Heart left ventricle (tissue), 16 donors: ENCODE results near the gene BCAS4. TPM values are rescaled to one million over a fixed set of nuclear protein-coding genes. Genes with fewer than 3 reads are reported as not detected.

ENCODE experiments used
- ATAC-seq, 4 donors: fragments of 200-7000 bp; cut with Tn5 transposase; one replicate each; pipeline ENCODE4 v1.9.1; 2020 to 2022; ENCODE audit warnings: moderate library complexity in 4 of 4, mild to moderate bottlenecking in 3 of 4, moderate number of reproducible peaks in 1 of 4
- DNase-seq, 5 donors: peaks; one replicate each; pipeline ENCODE4 v3.0.0-alpha.2; 2020
- H3K27ac ChIP-seq, 12 donors: fragments of 200-600 bp; sonication (generic) in 4 of 12; one replicate each; pipeline versions ENCODE4 v1.5.0 to v1.8.0; 2016 to 2022; ENCODE audit warnings: mild to moderate bottlenecking in 2 of 12
- H3K27me3 ChIP-seq, 9 donors: fragments of 200-600 bp; sonication (generic) in 2 of 9; one replicate each; pipeline versions ENCODE4 v1.5.1 to v1.8.0; 2016 to 2022; ENCODE audit warnings: mild to moderate bottlenecking in 3 of 9
- H3K36me3 ChIP-seq, 9 donors: fragments of 200-600 bp; sonication (generic) in 2 of 9; one replicate each; pipeline versions ENCODE4 v1.5.0 to v1.8.0; 2018 to 2022; ENCODE audit warnings: mild to moderate bottlenecking in 2 of 9
- H3K4me1 ChIP-seq, 12 donors: fragments of 200-600 bp; sonication (generic) in 4 of 12; one replicate each; pipeline versions ENCODE4 v1.5.0 to v1.8.0; 2016 to 2022; ENCODE audit warnings: mild to moderate bottlenecking in 3 of 12
- H3K4me3 ChIP-seq, 12 donors: fragments of 200-600 bp; sonication (generic) in 4 of 12; one replicate each; pipeline versions ENCODE4 v1.5.0 to v1.8.0; 2017 to 2022; ENCODE audit warnings: mild to moderate bottlenecking in 9 of 12, moderate library complexity in 4 of 12
- H3K9me3 ChIP-seq, 12 donors: fragments of 200-600 bp; sonication (generic) in 4 of 12; one replicate each; pipeline versions ENCODE4 v1.5.0 to v1.8.0; 2016 to 2022; ENCODE audit warnings: mild to moderate bottlenecking in 1 of 12
- POLR2A ChIP-seq, 2 donors: fragments of 450-650 bp; IDR thresholded peaks; one replicate each; pipeline ENCODE4 v1.6.1; 2017; ENCODE audit warnings: antibody characterized with exemption in 2 of 2, mild to moderate bottlenecking in 2 of 2, moderate library complexity in 2 of 2
- WGBS, 4 donors: extraction: QIAGEN DNeasy Blood & Tissue Kit in 2 of 4; methylation state at CpG; one replicate each; pipeline versions ENCODE4 v1.1.5 to v1.1.7; 2013 to 2018; 5-methylcytosine and 5-hydroxymethylcytosine counted together
- intact Hi-C, 10 donors: fragments of 100-400 bp; cut with DNase I; formaldehyde crosslinking; loops; one replicate each; pipeline versions ENCODE4 v1.11.1 to v1.14.2; 2022
- polyA plus RNA-seq, 2 donors: library from polyadenylated mRNA; stranded (reverse); fragments of 200-250 nt; gene quantifications; one replicate each; pipeline ENCODE4 v1.2.3, GENCODE V29; 2013
- total RNA-seq, 9 donors: library from RNA; depleted of rRNA in 2 of 9; stranded (reverse); fragments of >200 nt in 2 of 9; fragmentation: NEBNext Ultra II Directional in 3 of 9; extraction: Animal tissue kit (Norgen Biotek cat#: 25700) in 3 of 9; gene quantifications; one replicate each; pipeline versions ENCODE4 v1.1.0 to v1.2.4, GENCODE V29; 2016 to 2023
- TF ChIP-seq, protein P1 (sequence below), 12 donors: fragments of 200-600 bp; sonication (generic) in 4 of 12; IDR thresholded peaks; one replicate each; pipeline versions ENCODE4 v1.5.0 to v1.8.0; 2018 to 2022; ENCODE audit warnings: antibody characterized with exemption in 12 of 12, mild to moderate bottlenecking in 5 of 12
- donor health status: ischemic (EF 13 %, LVEDD 7.1; RV severe dilation, severe dysfunction).
- donor health status: healthy with polysubstance abuse.
- donor health status: DM: no; HTN: yes; CAD: no.
- donor health status: DM: no; HTN: no; CAD: no.
- donor health status: ischemic (EF 25% LVEDD 6.9; RV normal size, moderate dysfunction).
- donor health status: ischemic (EF 25% LVEDD 5.7; RV mildly dilated, moderate dysfunction).
- donor health status: healthy.
- donor health status: DM: yes; HTN: yes; CAD: no.
- donor health status: ischemic (EF 35%, LVEDD 5.7; RV mildly dilated, moderate dysfunction).
- donor health status: nonischemic (EF 11% LVEDD 7.7; RV severe dilation, severe dysfunction).
- donor health status: DM: yes; HTN: yes; CAD: no.
- donor health status: PGD.
- donor health status: ischemic (EF 29% LVEDD 5.4; RV normal size, mild dysfunction).
- donor health status: nonischemic (EF 23%, LVEDD 6.1; RV moderate dilation, normal function).

BCAS4 gene
- total and polyA plus RNA-seq, 11 donors, result 0.78 to 5.1 (median 2.0) TPM

DNA sequence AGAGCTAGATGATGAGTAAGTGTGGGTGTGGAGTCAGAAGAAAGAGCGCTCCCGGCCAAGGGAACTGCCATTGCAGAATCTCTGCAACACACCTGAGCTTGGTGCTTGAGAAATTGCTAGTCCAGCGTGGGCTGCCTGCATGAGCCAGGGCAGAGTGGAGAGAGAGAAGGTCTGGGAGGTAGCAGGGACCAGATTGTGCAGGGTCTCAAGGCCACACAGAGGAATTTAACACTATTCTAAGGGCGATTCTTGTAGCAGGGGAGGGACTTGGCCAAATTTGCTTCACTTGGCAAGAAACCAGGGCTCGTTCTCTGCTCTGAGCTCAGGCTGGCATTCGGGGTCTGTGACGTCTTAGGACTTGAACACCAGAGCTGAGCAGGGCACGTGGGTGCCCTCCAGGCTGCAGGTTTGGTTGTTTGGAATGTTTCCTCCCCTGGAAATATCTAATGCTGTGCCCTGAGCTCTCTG, 53.5 kb downstream of the BCAS4 start:
- TF ChIP-seq, protein P1, sequence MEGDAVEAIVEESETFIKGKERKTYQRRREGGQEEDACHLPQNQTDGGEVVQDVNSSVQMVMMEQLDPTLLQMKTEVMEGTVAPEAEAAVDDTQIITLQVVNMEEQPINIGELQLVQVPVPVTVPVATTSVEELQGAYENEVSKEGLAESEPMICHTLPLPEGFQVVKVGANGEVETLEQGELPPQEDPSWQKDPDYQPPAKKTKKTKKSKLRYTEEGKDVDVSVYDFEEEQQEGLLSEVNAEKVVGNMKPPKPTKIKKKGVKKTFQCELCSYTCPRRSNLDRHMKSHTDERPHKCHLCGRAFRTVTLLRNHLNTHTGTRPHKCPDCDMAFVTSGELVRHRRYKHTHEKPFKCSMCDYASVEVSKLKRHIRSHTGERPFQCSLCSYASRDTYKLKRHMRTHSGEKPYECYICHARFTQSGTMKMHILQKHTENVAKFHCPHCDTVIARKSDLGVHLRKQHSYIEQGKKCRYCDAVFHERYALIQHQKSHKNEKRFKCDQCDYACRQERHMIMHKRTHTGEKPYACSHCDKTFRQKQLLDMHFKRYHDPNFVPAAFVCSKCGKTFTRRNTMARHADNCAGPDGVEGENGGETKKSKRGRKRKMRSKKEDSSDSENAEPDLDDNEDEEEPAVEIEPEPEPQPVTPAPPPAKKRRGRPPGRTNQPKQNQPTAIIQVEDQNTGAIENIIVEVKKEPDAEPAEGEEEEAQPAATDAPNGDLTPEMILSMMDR (IDR thresholded peaks at IDR 0.05), result no peak
- TF ChIP-seq POLR2A (IDR thresholded peaks at IDR 0.05), result no peak
- ATAC-seq, result peak; percentile 66 to 86 (median 82)
- DNase-seq, result peak in 4 of 5 donors; percentile 22 to 48 (median 34)
- Histone ChIP-seq H3K9me3 (no peaks in the 10 kb centered on the region), H3K4me3 (peak overlapping the region in 3 of 12 donors; percentile 17 to 37 (median 25)), H3K36me3 (no peaks in the 10 kb centered on the region), H3K27me3 (no peaks in the 10 kb centered on the region), H3K27ac (peak overlapping the region in 1 of 12 donors; percentile 14), H3K4me1 (peaks cover 0 to 14% (median 11%) of the 10 kb centered on the region in 12 donors)
- 33 to 55% (median 41%) methylated on average over 4 to 8 of the region's 8 CpGs for WGBS, 4 donors
- intact Hi-C loops, result no loop called here

DNA sequence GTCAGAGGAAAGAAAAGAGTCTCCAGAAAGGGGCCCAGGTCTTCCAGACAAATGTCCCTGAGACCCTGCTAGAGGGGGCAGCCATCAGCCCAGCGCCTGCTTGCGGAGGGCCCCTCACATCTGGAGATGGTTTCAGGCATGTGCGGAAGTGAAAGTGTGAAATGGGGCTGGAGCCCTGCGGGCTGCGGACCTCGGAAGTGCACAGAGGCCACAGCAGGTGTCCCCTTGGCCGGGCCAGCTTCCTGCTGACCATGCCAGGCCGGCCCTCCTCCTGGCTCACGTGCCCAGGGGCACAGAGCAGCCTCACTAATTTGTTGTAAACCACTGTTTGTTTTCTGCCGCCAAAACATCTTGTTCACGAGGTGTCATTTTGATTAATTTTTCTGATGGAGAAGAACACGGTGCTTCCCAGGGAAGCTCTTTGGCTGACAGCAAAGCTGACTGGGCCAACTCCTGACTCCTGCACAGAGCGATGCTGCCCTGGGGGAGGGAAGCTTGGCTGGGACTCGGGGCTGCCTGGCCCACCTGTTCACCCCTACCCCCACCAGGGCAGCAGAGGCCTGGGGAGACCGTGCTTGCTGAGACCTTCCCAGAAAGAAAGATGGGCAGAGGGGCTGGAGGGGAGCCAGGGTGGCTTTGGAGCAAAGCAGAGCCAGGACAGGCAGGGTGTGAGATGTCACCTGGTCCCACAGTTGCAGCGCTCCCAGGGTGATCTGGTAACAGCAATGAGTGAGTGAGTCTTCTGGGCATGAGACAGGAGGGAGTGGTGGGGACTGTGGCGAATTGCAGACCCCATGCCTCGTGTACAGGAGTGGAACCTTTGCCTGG, 54.2 kb downstream of the BCAS4 start:
- TF ChIP-seq, protein P1 (IDR thresholded peaks at IDR 0.05), result no peak
- WGBS, 4 donors, result 32 to 48% (median 39%) methylated on average over 10 to 18 of the region's 18 CpGs
- H3K27ac ChIP-seq, result peak overlapping the region in 1 of 12 donors; percentile 14

GRCh38 chr20:50850721-50851286, 55.9 kb downstream of the BCAS4 start:
- TF ChIP-seq, protein P1 (IDR thresholded peaks at IDR 0.05), result no peak
- no peaks in the 10 kb centered on the region for H3K36me3 ChIP-seq
- DNase-seq, result no peak
- no peak for ATAC-seq
- intact Hi-C loops, result no loop called here
- no peak overlapping the region for H3K27ac ChIP-seq
- no peaks in the 10 kb centered on the region for H3K9me3 ChIP-seq
- no peak overlapping the region for H3K4me3 ChIP-seq
- no peaks in the 10 kb centered on the region for H3K27me3 ChIP-seq
- peaks cover 0 to 14% (median 11%) of the 10 kb centered on the region in 12 donors for H3K4me1 ChIP-seq
- WGBS, 4 donors, result 54 to 64% (median 59%) methylated on average over 12 to 13 of the region's 13 CpGs

More for the DNA sequence above, 54.2 kb downstream of the BCAS4 start:
- Histone ChIP-seq H3K36me3 (no peaks in the 10 kb centered on the region), H3K27me3 (no peaks in the 10 kb centered on the region), H3K4me1 (peaks cover 0 to 14% (median 11%) of the 10 kb centered on the region in 12 donors), H3K4me3 (peak overlapping the region in 4 of 12 donors; percentile 12 to 37 (median 21)), H3K9me3 (no peaks in the 10 kb centered on the region)
- no peak for DNase-seq
- ATAC-seq, result peak in 3 of 4 donors; percentile 27 to 57 (median 55)
- intact Hi-C loops, result no loop called here

- no peak overlapping the region for H3K4me3 ChIP-seq
- H3K27me3 ChIP-seq, result no peaks in the 10 kb centered on the region
- ATAC-seq (no peak), DNase-seq (no peak)
- no peaks in the 10 kb centered on the region for H3K9me3 ChIP-seq
- no peak overlapping the region for H3K27ac ChIP-seq
- intact Hi-C loops, result no loop called here
- TF ChIP-seq, protein P1 (IDR thresholded peaks at IDR 0.05), result no peak
- TF ChIP-seq POLR2A (IDR thresholded peaks at IDR 0.05), result no peak
- 96 to 99% (median 97%) methylated on average over 9 of the region's 9 CpGs for WGBS, 4 donors
- H3K36me3 ChIP-seq, result no peaks in the 10 kb centered on the region
- peaks cover 0 to 14% (median 11%) of the 10 kb centered on the region in 12 donors for H3K4me1 ChIP-seq
These were observed 57.2 kb downstream of the BCAS4 start for GRCh38 chr20:50852085-50852484.
